ENCODE data around the gene GALNT9.
A peak's percentile ranks its signal among the peaks of the same experiment; 100 is the strongest.

The GALNT9 gene

DNA sequence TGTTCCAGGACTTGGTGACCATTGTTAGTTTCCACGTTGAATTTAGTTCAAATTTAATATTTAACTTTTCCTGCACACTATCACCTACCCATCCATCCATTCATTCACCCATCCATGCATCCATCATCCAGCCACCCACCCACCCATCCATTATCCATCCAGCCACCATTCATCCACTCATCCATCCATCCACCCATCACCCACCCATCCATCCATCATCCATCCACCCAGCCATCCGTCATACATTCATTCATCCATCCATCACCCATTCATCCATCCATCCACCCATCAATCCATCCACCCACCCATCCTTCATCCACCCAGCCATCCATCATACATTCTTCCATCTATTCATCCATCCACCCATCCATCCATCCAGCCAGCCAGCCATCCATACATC is 163.3 kb downstream of the GALNT9 start:
- no peak for DNase-seq

DNA sequence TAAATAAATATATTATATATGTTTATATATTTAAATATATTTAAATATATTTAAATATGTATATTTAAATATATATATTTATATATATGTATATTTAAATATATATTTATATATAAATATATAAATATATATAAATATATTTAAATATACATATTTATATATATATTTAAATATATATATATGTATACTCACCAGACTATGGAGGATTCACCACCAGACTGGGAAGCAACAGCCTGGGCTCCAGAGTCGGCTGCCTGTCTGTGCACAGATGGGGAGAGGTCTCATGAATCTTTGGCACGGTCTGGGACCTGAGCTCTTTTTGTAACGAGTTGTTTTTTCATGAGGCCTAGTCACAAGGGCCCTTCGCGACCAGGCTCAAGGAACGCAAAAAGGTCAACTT is 163.8 kb downstream of the GALNT9 start:
- no peak for DNase-seq

- no peak for DNase-seq
These were observed 165.0 kb downstream of the GALNT9 start for GRCh38 chr12:132164426-132164825.

DNA sequence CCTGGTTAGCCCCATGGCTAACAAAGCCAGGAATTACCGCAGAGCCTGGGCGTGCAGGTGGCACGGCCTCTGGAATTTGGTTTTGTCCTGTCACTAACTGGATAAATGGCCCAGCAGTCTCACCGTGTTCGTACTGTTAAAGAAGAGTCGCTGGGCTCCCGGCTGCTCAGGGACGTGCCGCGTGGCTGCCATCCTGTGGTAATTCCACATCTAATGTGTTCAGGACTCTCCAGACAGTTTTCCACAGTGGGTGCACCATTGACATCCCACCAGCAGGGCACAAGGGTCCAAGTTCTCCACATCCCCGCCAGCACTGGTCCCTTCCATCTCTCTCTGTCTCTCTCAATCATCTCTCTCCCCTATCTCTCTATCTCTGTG is 165.5 kb downstream of the GALNT9 start:
- no peak for DNase-seq

DNA sequence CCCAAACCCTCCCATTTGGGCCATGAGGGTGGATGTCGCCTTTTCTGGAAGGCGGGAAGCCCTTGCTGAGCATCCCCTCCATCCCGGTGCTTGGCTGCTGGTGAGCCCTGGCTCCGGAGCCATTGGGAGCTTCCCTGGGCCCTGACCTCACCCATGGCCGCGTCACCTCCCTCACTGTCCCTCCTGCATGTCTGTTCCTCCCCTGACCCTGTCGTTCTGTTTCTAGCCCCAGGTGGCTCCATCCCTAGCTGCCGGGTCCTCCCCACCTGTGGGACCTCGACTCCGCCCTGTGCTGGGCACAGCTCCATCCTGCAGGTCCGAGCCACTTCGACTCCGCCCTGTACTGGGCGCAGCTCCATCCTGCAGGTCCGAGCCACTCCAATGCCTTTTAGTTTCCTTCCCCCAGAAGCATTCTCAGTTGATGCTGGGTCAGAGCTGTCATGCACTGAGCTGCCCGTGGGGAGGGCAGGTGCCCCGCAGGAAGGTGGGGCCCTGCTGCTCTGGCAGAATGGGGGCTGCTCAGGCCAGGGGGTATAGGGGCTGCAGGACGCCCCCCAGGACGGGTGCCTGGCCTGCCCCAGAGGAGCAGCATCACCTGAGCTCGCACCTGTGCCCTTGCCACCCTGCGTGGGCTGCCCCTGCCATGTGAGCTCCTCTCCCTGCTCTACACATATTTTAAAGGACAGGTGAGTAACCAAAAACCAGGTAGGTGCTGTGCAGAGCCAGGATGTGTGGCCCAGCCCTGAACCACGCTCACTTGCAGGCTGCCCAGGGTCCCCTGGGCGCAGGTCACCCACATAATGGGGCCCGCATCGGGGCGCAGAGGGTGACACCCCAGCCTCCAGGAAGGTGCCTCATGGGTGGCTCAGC is 166.1 kb downstream of the GALNT9 start:
- DNase-seq, result no peak

DNA sequence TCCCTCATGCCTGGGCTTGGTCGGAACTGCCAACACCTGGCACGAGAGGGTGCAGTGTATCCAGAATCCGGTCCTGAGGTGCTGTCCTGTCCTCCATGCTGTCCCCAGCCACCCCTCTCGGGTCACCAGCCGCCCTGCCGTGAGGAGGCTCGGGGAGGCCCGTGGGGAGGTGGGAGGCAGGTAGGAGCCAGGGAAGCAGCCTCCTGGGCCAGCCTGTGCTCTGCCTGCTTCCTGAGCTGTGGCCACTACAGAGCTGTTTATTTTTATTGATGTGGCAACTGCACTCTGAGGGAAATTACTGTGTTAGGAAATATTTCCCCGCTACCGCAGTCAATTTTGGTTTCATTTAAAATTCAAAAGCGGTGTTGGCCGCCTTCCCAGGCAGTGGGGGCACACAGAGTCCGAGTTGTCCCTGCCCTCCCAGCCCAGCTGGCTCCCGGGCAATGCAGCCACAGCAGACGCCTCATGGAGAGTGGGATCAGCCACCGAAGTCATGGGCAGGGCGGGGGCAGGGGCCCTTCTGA is 166.8 kb downstream of the GALNT9 start:
- DNase-seq, result peak; percentile 28

DNA sequence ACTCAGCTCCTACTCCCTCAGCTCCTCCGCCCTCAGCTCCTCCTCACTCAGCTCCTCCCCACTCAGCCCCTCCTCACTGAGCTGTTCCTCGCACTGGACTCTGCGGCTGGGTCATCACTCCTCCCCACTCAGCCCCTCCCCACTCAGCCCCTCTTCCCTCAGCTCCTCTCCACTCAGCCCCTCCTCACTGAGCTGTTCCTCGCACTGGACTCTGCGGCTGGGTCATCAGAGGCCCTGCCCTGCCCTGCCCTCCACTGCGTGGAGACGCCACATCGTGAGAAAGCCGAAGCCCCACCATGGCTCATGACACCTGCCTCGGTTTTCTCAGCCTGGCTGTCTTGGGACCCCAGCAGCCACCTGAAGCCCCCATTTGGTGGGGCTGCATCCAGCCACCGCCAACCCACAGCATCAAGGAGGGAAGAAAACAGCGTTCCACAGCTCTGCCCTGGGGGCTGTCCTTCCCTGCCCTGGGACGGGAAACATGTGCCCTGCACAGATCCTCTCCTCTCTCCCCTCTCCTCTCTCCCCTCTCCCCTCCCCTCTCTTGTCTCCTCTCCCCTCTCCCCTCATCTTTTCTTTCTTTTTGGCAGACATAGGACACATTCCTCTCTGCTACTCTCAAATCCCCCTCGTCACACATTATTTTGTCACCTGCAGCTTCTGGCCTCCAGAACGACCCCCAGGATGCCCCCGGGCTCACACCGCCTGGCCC is 167.4 kb downstream of the GALNT9 start:
- no peak for DNase-seq

DNA sequence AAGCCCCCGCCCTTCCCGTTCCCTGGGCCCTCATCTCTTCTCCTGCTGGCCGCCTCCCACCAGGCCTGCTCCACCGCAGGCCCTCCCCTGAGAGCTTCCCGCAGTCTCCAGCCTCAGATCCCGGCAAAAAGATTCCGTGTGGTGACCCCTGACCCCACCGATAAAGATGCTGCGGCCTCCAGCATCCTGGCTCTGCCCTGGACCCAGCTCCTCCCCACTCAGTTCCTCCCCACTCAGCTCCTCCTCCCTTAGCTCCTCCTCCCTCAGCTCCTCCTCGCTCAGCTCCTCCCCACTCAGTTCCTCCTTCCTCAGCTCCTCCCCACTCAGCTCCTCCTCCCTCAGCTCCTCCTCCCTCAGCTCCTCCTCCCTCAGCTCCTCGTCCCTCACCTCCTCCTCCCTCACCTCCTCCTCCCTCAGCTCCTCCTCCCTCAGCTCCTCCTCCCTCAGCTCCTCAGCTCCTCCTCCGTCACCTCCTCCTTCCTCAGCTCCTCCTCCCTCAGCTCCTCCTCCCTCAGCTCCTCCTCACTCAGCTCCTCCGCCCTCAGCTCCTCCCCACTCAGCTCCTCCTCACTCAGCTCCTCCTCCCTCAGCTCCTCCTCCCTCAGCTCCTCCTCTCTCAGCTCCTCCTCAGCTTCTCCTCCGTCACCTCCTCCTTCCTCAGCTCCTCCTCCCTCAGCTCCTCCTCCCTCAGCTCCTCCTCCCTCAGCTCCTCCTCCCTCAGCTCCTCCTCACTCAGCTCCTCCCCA is 168.2 kb downstream of the GALNT9 start:
- no peak for DNase-seq

GRCh38 chr12:132160601-132161035 is 168.8 kb downstream of the GALNT9 start:
- no peak for DNase-seq

DNA sequence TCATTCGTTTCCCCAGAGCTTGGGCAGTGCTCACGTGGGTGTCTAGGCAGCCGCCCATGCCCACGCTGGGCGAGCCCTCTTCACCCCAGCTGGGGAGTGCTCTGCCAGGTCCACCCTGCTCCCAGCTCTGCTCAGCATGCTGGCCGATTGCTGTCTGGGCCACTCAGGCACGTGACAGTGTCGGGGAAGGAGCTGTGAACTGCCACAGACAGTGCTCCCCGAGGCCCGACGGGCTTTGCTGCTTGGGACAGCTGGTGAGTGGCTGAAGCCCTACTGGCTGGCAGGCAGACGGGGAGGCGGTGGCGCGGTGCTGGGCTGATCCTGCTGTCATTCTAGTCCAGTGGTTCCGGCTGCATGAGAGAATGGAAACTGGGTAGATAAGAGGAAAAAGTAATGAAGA is 169.4 kb downstream of the GALNT9 start:
- no peak for DNase-seq

- DNase-seq, result no peak
These were observed 169.8 kb downstream of the GALNT9 start for GRCh38 chr12:132159555-132160003.

DNA sequence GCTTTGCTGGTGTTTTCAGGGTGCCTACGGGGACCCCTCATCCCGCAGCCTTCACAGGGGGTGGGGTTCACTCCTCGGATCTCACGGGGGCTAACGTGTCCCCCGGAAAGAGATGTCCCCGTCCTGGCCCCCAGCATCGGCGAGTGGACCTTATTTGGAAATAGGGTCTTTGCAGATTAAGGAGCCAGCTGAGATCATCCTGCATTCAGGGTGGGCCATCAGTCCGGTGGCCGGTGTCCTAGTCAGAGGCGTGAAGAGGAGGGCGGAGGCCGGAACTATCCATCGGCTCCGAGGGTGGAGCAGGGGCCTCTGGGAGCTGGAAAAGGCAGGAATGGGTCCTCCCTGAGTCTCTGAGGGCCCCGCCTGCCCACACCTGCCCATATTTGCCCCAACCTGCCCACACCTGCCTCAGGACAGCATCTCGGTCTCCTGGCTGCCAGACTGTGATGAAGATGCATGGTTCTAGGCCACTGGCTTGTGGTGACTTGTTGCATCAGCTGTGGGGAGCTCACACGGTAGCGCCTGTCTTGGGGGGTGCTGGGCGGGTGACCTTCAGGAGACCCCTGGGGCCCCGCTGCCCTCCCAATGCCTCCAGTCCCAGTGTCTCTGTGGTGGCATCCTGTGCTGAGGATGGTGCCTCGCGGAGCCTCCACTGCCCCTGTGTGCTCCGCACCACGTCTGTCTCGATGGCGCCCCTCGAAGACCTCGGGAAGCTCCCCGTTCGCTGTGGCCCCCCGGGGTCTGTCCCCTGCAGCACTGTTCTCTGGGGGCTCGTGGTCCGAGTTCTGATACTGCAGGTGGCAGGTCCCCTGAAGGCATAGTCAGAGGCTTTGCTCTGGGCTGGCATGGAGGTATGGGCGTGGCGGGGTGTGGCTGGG is 170.5 kb downstream of the GALNT9 start:
- DNase-seq, result no peak

- DNase-seq, result no peak
These were observed 171.5 kb downstream of the GALNT9 start for GRCh38 chr12:132157733-132158409.

DNA sequence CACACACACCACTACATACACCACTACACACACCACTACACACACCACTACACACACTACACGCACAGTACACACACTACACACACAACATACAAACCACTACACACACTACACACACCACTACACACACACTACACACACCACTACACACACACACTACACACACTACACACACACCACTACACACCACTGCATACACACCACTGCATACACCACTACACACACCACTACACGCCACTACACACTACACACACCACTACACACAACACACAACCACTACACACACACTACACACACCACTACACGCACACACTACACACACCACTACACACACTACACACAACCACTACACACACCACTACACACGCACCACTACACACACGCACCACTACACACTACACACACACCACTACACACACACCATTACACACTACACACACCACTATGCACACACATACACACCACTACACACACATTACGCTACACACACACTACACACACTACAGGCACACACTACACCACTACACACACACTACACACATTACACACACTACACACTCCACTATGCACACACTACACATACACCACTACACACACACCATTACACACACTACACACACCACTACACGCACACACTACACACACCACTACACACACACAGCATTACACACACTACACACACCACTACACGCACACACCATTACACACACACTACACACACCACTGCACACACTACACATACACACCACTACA is 172.6 kb downstream of the GALNT9 start:
- DNase-seq, result no peak

- no peak for DNase-seq
These were observed 173.4 kb downstream of the GALNT9 start for GRCh38 chr12:132155771-132156572.

DNA sequence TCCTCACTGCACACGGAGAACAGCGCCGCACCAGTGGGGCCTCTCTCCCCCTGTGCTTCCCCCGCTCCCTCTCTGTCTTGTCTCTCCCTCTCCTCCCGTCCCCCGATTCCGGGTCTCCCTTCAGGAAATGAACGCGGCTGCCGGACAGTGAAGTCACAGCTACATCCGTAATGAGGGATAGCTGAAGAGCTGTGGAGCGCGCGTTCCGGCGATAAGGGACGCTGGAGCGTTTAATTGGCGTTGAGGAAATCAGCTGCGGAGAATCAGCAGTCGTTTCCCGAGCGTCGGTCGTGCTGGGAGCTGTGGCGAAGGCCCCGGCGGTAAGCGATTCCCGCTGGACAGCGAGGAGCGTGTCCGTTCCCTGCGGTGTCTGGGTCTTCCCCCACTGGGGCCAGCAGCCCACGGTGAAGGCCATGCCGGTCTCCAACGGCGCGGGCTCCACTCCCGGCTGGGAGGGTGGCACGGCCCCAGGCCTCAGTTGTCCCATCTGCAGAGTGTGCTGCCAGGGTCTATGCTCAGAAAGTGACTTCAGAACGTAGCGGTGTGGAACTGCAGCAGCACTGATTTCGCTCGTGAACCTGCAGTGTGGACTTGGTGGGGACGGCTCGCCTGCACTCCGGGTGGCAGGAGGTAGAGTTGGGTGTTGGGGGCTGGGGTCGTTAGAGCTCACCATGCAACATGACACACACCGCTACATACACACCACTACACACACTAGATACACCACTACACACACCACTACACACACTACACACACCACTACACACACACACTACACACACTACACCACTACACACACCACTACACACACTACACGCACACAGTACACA is 174.2 kb downstream of the GALNT9 start:
- no peak for DNase-seq

DNA sequence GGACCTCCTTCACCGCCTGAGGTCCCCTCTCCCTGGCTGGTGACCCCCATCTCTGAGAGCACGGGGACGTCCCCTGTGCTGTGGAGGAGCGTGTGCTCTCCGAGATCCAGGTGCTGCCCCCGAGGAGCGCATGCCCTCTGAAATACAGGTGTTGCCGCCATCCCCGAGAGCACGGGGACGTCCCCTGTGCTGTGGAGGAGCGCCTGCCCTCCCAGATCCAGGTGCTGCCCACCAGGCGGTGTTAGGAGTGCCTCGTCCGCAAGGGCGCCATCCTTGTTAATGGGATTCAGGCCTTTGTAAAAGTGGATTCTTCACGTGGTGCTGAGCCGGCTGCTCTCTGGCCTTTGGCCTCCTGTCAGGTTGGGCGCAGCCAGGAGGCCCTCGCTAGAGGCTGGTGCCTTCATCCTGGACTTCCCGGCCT is 175.0 kb downstream of the GALNT9 start:
- DNase-seq, result no peak

- DNase-seq, result peak; percentile 66
These were observed 175.7 kb downstream of the GALNT9 start for GRCh38 chr12:132153501-132154340.
